GM23338 (cell line): ENCODE results near the gene HCFC2. TPM values are rescaled to one million over a fixed set of nuclear protein-coding genes. Genes with fewer than 3 reads are reported as not detected.

Experiments
- ATAC-seq: fragments of 200-7000 bp; cut with Tn5 transposase; 3 replicates; pipeline ENCODE4 v1.9.1; 2020
- DNase-seq: peaks from one replicate; pipeline ENCODE4 v3.0.0-alpha.2; 2015; ENCODE audit warnings: low spot score
- H2AFZ ChIP-seq: fragments of 200-600 bp; sonication (generic); 2 replicates; pipeline ENCODE4 v1.8.0; 2016; ENCODE audit warnings: antibody characterized with exemption, mild to moderate bottlenecking, moderate library complexity
- H3F3A ChIP-seq: fragments of 200-600 bp; sonication (generic); replicated peaks from 2 replicates; pipeline ENCODE4 v1.8.0; 2017; ENCODE audit warnings: antibody characterized with exemption, mixed run types, low read depth
- H3K27ac ChIP-seq: fragments of 200-600 bp; sonication (generic); 2 replicates; pipeline ENCODE4 v1.6.1; 2016; ENCODE audit warnings: low read depth
- H3K27me3 ChIP-seq: fragments of 200-600 bp; sonication (generic); 2 replicates; pipeline ENCODE4 v1.8.0; 2016; ENCODE audit warnings: mild to moderate bottlenecking, mixed run types, moderate library complexity; ENCODE audit not compliant: insufficient read depth
- H3K36me3 ChIP-seq: fragments of 200-600 bp; sonication (generic); 2 replicates; pipeline ENCODE4 v1.8.0; 2016; ENCODE audit warnings: mild to moderate bottlenecking; ENCODE audit not compliant: insufficient read depth
- H3K4me1 ChIP-seq: fragments of 200-600 bp; sonication (generic); 2 replicates; pipeline ENCODE4 v1.8.0; 2016; ENCODE audit warnings: mild to moderate bottlenecking, moderate library complexity; ENCODE audit not compliant: insufficient read depth
- H3K4me2 ChIP-seq: fragments of 200-600 bp; sonication (generic); 2 replicates; pipeline ENCODE4 v1.7.1; 2017; ENCODE audit warnings: mixed run types
- H3K4me3 ChIP-seq: fragments of 200-600 bp; sonication (generic); 2 replicates; pipeline ENCODE4 v1.6.1; 2016; ENCODE audit warnings: mixed run types
- H3K79me2 ChIP-seq: fragments of 200-600 bp; sonication (generic); replicated peaks from 2 replicates; pipeline ENCODE4 v1.8.0; 2017; ENCODE audit warnings: mild to moderate bottlenecking; ENCODE audit not compliant: insufficient read depth
- H3K9me2 ChIP-seq: fragments of 200-600 bp; sonication (generic); 2 replicates; pipeline ENCODE4 v1.8.0; 2017; ENCODE audit not compliant: insufficient read depth
- H4K20me1 ChIP-seq: fragments of 200-600 bp; sonication (generic); replicated peaks from 2 replicates; pipeline ENCODE4 v1.8.0; 2017; ENCODE audit warnings: mild to moderate bottlenecking; ENCODE audit not compliant: insufficient read depth
- H3K27ac Mint-ChIP-seq: 2 replicates; pipeline ENCODE4 v1.8.0; 2020; ENCODE audit warnings: inconsistent platforms, mild to moderate bottlenecking, moderate library complexity, mixed read lengths
- H3K27me3 Mint-ChIP-seq: 3 replicates; pipeline ENCODE4 v1.8.0; 2022; ENCODE audit warnings: low read depth, mild to moderate bottlenecking, moderate library complexity, mixed read lengths, inconsistent platforms; ENCODE audit not compliant: insufficient read depth, poor library complexity
- H3K36me3 Mint-ChIP-seq: 3 replicates; pipeline ENCODE4 v1.8.0; 2021; ENCODE audit warnings: low read depth, mild to moderate bottlenecking, inconsistent platforms, moderate library complexity, mixed read lengths
- H3K4me1 Mint-ChIP-seq: 3 replicates; pipeline ENCODE4 v1.8.0; 2020; ENCODE audit warnings: mild to moderate bottlenecking, inconsistent platforms, mixed read lengths
- H3K4me3 Mint-ChIP-seq: 3 replicates; pipeline ENCODE4 v1.8.0; 2021; ENCODE audit warnings: moderate library complexity, mild to moderate bottlenecking, inconsistent platforms, mixed read lengths
- H3K9me3 Mint-ChIP-seq: 3 replicates; pipeline ENCODE4 v1.8.0; 2020; ENCODE audit warnings: moderate library complexity, mild to moderate bottlenecking, inconsistent platforms, mixed read lengths
- CREB1 ChIP-seq: fragments of 250-450 bp; sonication (Bioruptor Pico); IDR thresholded peaks from 2 replicates; pipeline ENCODE4 v1.5.0; 2020; ENCODE audit warnings: low read depth, mild to moderate bottlenecking, moderate library complexity
- EZH2 ChIP-seq: fragments of 200-600 bp; sonication (generic); IDR thresholded peaks from one replicate; pipeline ENCODE4 v1.8.0; 2017; ENCODE audit warnings: antibody characterized with exemption, mild to moderate bottlenecking, low read depth; ENCODE audit not compliant: unreplicated experiment
- EZH2phosphoT487 ChIP-seq: fragments of 200-600 bp; sonication (generic); IDR thresholded peaks from one replicate; pipeline ENCODE4 v1.8.1; 2018; ENCODE audit warnings: antibody characterized with exemption; ENCODE audit not compliant: unreplicated experiment
- JUNB ChIP-seq: IDR thresholded peaks from one replicate; pipeline ENCODE4 v1.6.1; 2016; ENCODE audit warnings: antibody characterized with exemption; ENCODE audit not compliant: unreplicated experiment
- NANOG ChIP-seq: IDR thresholded peaks from 2 replicates; pipeline ENCODE4 v1.6.1; 2016; ENCODE audit warnings: antibody characterized with exemption, borderline replicate concordance
- POLR2AphosphoS5 ChIP-seq: IDR thresholded peaks from 2 replicates; pipeline ENCODE4 v1.6.1; 2016; ENCODE audit warnings: antibody characterized with exemption, low read depth
- STAT1 ChIP-seq: IDR thresholded peaks from one replicate; pipeline ENCODE4 v1.6.1; 2016; ENCODE audit warnings: antibody characterized with exemption; ENCODE audit not compliant: unreplicated experiment
- ZNF114 ChIP-seq: fragments of 250-450 bp; sonication (Bioruptor Pico); IDR thresholded peaks from 2 replicates; pipeline ENCODE4 v1.5.0; 2020; ENCODE audit warnings: mild to moderate bottlenecking, moderate library complexity
- ZNF331 ChIP-seq: fragments of 250-450 bp; sonication (Bioruptor Pico); IDR thresholded peaks from 2 replicates; pipeline ENCODE4 v1.5.0; 2020; ENCODE audit warnings: low read depth, mild to moderate bottlenecking, moderate library complexity
- polyA plus RNA-seq: library from polyadenylated mRNA; unstranded; fragments of >200 nt; fragmentation: Nextera tagmentation; extraction: Ambion mirVana; gene quantifications from 2 replicates; pipeline ENCODE4 v1.2.1, GENCODE V29; 2016
- total RNA-seq: library from RNA; depleted of rRNA; stranded (reverse); fragments of >200 nt; shearing (Covaris generic); gene quantifications from 2 replicates; pipeline ENCODE4 v1.2.3, GENCODE V29; 2014
- TF ChIP-seq, protein P1 (sequence below), 2 experiments: fragments of 200-600 bp in 1 of 2; sonication (generic) in 1 of 2; conservative IDR thresholded peaks; 2 replicates each; pipeline versions ENCODE4 v1.5.1 to v1.6.1; 2016 to 2017; ENCODE audit warnings: antibody characterized with exemption in 2 of 2, low read depth in 2 of 2, mild to moderate bottlenecking in 2 of 2, moderate library complexity in 1 of 2
- TF ChIP-seq, protein P2 (sequence below): IDR thresholded peaks from one replicate; pipeline ENCODE4 v1.6.1; 2018; ENCODE audit warnings: antibody characterized with exemption; ENCODE audit not compliant: unreplicated experiment
- TF ChIP-seq, protein P3 (sequence below): fragments of 250-450 bp; sonication (Bioruptor Pico); IDR thresholded peaks from 2 replicates; pipeline ENCODE4 v1.5.0; 2020; ENCODE audit warnings: mild to moderate bottlenecking, moderate library complexity
- TF ChIP-seq, protein P4 (sequence below): IDR thresholded peaks from 2 replicates; pipeline ENCODE4 v1.6.1; 2016; ENCODE audit warnings: antibody characterized with exemption

HCFC2 gene
- total and polyA plus RNA-seq, 2 experiments from 2014 or later, result 1.9 to 2.5 TPM

DNA sequence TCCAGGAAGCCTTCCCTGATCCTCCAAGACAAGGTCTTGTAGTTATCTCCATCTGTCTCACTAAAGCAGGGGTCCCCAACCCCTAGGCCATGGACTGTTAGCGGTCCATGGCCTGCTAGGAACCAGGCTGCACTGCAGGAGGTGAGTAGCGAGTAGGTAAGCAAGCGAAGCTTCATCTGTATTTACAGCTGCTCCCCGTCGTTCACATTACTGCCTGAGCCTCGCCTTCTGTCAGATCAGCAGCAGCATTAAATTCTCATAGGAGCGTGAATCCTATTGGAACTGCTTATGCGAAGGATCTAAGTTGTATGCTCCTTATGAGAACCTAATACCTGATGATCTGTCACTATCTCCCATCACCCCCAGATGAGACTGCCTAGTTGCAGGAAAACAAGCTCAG is 86.1 kb downstream of the HCFC2 start:
- H3F3A ChIP-seq, result no peaks in the 10 kb centered on the region
- DNase-seq, result no peak
- H3K27ac ChIP-seq, result no peak overlapping the region
- Mint-ChIP-seq H3K27ac (no peak overlapping the region), H3K27me3 (peaks cover 2% of the 10 kb centered on the region), H3K4me1 (no peaks in the 10 kb centered on the region), H3K9me3 (no peaks in the 10 kb centered on the region), H3K36me3 (no peaks in the 10 kb centered on the region), H3K4me3 (no peak overlapping the region)
- H3K36me3 ChIP-seq, result no peaks in the 10 kb centered on the region
- no peaks in the 10 kb centered on the region for H3K79me2 ChIP-seq
- H3K4me2 ChIP-seq, result no peak overlapping the region
- ATAC-seq, result no peak
- no peaks in the 10 kb centered on the region for H4K20me1 ChIP-seq
- H3K4me1 ChIP-seq, result no peaks in the 10 kb centered on the region
- H3K27me3 ChIP-seq, result no peaks in the 10 kb centered on the region
- no peak overlapping the region for H3K4me3 ChIP-seq
- no peaks in the 10 kb centered on the region for H3K9me2 ChIP-seq
- 0 out of 2 replicates have a peak overlapping the region, but pooled peaks have one; percentile 4 for H2AFZ ChIP-seq
- TF ChIP-seq CREB1 (CRISPR knock-in tag) (no peak), ZNF331 (no peak), ZNF114 (CRISPR knock-in tag) (no peak), NANOG (no peak), EZH2 (no peak), POLR2AphosphoS5 (no peak), EZH2phosphoT487 (no peak), JUNB (no peak), STAT1 (no peak)
- TF ChIP-seq, protein P1, sequence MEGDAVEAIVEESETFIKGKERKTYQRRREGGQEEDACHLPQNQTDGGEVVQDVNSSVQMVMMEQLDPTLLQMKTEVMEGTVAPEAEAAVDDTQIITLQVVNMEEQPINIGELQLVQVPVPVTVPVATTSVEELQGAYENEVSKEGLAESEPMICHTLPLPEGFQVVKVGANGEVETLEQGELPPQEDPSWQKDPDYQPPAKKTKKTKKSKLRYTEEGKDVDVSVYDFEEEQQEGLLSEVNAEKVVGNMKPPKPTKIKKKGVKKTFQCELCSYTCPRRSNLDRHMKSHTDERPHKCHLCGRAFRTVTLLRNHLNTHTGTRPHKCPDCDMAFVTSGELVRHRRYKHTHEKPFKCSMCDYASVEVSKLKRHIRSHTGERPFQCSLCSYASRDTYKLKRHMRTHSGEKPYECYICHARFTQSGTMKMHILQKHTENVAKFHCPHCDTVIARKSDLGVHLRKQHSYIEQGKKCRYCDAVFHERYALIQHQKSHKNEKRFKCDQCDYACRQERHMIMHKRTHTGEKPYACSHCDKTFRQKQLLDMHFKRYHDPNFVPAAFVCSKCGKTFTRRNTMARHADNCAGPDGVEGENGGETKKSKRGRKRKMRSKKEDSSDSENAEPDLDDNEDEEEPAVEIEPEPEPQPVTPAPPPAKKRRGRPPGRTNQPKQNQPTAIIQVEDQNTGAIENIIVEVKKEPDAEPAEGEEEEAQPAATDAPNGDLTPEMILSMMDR (conservative IDR thresholded peaks at IDR 0.05; ENCODE audit: low read depth in 2 of 2), result no peak
- TF ChIP-seq, protein P2, sequence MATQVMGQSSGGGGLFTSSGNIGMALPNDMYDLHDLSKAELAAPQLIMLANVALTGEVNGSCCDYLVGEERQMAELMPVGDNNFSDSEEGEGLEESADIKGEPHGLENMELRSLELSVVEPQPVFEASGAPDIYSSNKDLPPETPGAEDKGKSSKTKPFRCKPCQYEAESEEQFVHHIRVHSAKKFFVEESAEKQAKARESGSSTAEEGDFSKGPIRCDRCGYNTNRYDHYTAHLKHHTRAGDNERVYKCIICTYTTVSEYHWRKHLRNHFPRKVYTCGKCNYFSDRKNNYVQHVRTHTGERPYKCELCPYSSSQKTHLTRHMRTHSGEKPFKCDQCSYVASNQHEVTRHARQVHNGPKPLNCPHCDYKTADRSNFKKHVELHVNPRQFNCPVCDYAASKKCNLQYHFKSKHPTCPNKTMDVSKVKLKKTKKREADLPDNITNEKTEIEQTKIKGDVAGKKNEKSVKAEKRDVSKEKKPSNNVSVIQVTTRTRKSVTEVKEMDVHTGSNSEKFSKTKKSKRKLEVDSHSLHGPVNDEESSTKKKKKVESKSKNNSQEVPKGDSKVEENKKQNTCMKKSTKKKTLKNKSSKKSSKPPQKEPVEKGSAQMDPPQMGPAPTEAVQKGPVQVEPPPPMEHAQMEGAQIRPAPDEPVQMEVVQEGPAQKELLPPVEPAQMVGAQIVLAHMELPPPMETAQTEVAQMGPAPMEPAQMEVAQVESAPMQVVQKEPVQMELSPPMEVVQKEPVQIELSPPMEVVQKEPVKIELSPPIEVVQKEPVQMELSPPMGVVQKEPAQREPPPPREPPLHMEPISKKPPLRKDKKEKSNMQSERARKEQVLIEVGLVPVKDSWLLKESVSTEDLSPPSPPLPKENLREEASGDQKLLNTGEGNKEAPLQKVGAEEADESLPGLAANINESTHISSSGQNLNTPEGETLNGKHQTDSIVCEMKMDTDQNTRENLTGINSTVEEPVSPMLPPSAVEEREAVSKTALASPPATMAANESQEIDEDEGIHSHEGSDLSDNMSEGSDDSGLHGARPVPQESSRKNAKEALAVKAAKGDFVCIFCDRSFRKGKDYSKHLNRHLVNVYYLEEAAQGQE, result no peak
- TF ChIP-seq, protein P3, sequence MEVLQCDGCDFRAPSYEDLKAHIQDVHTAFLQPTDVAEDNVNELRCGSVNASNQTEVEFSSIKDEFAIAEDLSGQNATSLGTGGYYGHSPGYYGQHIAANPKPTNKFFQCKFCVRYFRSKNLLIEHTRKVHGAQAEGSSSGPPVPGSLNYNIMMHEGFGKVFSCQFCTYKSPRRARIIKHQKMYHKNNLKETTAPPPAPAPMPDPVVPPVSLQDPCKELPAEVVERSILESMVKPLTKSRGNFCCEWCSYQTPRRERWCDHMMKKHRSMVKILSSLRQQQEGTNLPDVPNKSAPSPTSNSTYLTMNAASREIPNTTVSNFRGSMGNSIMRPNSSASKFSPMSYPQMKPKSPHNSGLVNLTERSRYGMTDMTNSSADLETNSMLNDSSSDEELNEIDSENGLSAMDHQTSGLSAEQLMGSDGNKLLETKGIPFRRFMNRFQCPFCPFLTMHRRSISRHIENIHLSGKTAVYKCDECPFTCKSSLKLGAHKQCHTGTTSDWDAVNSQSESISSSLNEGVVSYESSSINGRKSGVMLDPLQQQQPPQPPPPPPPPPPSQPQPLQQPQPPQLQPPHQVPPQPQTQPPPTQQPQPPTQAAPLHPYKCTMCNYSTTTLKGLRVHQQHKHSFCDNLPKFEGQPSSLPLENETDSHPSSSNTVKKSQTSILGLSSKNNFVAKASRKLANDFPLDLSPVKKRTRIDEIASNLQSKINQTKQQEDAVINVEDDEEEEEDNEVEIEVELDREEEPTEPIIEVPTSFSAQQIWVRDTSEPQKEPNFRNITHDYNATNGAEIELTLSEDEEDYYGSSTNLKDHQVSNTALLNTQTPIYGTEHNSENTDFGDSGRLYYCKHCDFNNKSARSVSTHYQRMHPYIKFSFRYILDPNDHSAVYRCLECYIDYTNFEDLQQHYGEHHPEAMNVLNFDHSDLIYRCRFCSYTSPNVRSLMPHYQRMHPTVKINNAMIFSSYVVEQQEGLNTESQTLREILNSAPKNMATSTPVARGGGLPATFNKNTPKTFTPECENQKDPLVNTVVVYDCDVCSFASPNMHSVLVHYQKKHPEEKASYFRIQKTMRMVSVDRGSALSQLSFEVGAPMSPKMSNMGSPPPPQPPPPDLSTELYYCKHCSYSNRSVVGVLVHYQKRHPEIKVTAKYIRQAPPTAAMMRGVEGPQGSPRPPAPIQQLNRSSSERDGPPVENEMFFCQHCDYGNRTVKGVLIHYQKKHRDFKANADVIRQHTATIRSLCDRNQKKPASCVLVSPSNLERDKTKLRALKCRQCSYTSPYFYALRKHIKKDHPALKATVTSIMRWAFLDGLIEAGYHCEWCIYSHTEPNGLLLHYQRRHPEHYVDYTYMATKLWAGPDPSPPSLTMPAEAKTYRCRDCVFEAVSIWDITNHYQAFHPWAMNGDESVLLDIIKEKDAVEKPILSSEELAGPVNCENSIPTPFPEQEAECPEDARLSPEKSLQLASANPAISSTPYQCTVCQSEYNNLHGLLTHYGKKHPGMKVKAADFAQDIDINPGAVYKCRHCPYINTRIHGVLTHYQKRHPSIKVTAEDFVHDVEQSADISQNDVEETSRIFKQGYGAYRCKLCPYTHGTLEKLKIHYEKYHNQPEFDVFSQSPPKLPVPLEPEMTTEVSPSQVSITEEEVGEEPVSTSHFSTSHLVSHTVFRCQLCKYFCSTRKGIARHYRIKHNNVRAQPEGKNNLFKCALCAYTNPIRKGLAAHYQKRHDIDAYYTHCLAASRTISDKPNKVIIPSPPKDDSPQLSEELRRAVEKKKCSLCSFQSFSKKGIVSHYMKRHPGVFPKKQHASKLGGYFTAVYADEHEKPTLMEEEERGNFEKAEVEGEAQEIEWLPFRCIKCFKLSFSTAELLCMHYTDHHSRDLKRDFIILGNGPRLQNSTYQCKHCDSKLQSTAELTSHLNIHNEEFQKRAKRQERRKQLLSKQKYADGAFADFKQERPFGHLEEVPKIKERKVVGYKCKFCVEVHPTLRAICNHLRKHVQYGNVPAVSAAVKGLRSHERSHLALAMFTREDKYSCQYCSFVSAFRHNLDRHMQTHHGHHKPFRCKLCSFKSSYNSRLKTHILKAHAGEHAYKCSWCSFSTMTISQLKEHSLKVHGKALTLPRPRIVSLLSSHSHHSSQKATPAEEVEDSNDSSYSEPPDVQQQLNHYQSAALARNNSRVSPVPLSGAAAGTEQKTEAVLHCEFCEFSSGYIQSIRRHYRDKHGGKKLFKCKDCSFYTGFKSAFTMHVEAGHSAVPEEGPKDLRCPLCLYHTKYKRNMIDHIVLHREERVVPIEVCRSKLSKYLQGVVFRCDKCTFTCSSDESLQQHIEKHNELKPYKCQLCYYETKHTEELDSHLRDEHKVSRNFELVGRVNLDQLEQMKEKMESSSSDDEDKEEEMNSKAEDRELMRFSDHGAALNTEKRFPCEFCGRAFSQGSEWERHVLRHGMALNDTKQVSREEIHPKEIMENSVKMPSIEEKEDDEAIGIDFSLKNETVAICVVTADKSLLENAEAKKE (CRISPR knock-in tag), result no peak
- TF ChIP-seq, protein P4, sequence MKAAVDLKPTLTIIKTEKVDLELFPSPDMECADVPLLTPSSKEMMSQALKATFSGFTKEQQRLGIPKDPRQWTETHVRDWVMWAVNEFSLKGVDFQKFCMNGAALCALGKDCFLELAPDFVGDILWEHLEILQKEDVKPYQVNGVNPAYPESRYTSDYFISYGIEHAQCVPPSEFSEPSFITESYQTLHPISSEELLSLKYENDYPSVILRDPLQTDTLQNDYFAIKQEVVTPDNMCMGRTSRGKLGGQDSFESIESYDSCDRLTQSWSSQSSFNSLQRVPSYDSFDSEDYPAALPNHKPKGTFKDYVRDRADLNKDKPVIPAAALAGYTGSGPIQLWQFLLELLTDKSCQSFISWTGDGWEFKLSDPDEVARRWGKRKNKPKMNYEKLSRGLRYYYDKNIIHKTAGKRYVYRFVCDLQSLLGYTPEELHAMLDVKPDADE, result no peak
